Brain microvascular endothelial cell (primary cell): ENCODE measurements around the gene ERICH6B.

Experiments
- DNase-seq: peaks from one replicate; pipeline ENCODE4 v3.0.0-alpha.2; 2020
- H3K27ac ChIP-seq: fragments of 250-450 bp; sonication (Bioruptor Pico); 2 replicates; pipeline ENCODE4 v1.5.1; 2020; ENCODE audit warnings: mild to moderate bottlenecking, moderate library complexity
- H3K27me3 ChIP-seq: fragments of 250-450 bp; sonication (Bioruptor Pico); replicated peaks from 2 replicates; pipeline ENCODE4 v1.5.1; 2020; ENCODE audit warnings: mild to moderate bottlenecking
- H3K36me3 ChIP-seq: fragments of 250-450 bp; sonication (Bioruptor Pico); replicated peaks from 2 replicates; pipeline ENCODE4 v1.5.1; 2020; ENCODE audit warnings: mild to moderate bottlenecking
- H3K4me3 ChIP-seq: 2 replicates; pipeline ENCODE4 v1.5.1; 2011; ENCODE audit warnings: low read depth, mild to moderate bottlenecking, control low read depth, low read length, moderate library complexity
- in situ Hi-C: cut with HindIII; loops from 2 replicates; pipeline ENCODE4 v1.10.0; 2017; ENCODE audit warnings: low sequenced_read_pairs, low pct_ligation_motif_present
- TF ChIP-seq, protein P1 (sequence below): IDR thresholded peaks from 2 replicates; pipeline ENCODE4 v1.5.1; 2011; ENCODE audit warnings: low read depth, mild to moderate bottlenecking, moderate library complexity, low read length, control low read depth, inconsistent platforms; ENCODE audit errors: missing control alignments

ERICH6B gene

GRCh38 chr13:45538382-45538781 lies 77.2 kb downstream of the ERICH6B start:
- H3K27me3 ChIP-seq = no peaks in the 10 kb centered on the region
- TF ChIP-seq, protein P1, sequence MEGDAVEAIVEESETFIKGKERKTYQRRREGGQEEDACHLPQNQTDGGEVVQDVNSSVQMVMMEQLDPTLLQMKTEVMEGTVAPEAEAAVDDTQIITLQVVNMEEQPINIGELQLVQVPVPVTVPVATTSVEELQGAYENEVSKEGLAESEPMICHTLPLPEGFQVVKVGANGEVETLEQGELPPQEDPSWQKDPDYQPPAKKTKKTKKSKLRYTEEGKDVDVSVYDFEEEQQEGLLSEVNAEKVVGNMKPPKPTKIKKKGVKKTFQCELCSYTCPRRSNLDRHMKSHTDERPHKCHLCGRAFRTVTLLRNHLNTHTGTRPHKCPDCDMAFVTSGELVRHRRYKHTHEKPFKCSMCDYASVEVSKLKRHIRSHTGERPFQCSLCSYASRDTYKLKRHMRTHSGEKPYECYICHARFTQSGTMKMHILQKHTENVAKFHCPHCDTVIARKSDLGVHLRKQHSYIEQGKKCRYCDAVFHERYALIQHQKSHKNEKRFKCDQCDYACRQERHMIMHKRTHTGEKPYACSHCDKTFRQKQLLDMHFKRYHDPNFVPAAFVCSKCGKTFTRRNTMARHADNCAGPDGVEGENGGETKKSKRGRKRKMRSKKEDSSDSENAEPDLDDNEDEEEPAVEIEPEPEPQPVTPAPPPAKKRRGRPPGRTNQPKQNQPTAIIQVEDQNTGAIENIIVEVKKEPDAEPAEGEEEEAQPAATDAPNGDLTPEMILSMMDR = no peak
- H3K4me3 ChIP-seq = no peak overlapping the region
- H3K36me3 ChIP-seq = peaks cover 23% of the 10 kb centered on the region
- in situ Hi-C loops = no loop called here
- DNase-seq = no peak
- H3K27ac ChIP-seq = no peak overlapping the region

DNA sequence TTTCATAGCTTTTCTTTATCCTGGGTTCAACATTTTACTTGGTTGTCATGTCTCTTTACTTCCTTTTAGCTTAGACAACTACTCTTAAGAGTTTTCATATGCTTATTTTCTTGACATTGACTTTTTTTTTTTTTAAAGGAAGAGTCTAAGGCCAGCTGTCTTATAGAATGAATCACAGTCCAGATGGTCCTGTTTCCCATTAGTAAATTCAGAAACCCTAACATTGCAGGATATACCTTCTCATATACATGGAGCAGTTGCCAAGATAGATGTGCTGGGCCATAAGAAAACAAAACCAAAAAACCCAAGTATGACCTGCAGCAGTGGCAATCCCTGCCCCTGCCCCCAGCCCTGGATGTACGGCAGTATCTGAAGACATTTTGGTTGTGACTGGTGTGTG lies 78.0 kb downstream of the ERICH6B start:
- Histone ChIP-seq H3K4me3 (no peak overlapping the region), H3K27me3 (no peaks in the 10 kb centered on the region), H3K27ac (no peak overlapping the region), H3K36me3 (peaks cover 26% of the 10 kb centered on the region)
- in situ Hi-C loops = no loop called here
- TF ChIP-seq, protein P1 = no peak
- DNase-seq = no peak

DNA sequence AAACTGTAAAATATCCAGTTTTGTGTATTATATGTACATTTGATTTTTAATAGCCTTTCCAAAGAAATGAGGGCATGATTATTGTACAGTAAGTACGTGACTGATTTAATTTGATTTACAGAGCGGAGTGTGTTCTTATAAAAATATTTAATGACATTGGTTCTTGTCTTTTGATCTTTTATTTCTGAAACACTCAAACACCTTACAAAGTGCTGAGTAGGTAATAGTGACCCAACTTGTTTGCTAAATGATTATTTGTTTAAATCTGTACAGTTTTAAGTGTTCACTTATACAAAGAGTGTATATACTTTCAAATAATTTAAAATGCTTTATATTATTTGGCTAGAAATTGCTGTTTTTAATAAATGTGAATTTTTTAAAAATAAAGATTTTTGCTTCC lies 79.3 kb downstream of the ERICH6B start:
- Histone ChIP-seq H3K36me3 (peaks cover 33% of the 10 kb centered on the region), H3K27ac (no peak overlapping the region), H3K4me3 (no peak overlapping the region), H3K27me3 (no peaks in the 10 kb centered on the region)
- in situ Hi-C loops = no loop called here
- TF ChIP-seq, protein P1 = no peak
- no peak for DNase-seq

DNA sequence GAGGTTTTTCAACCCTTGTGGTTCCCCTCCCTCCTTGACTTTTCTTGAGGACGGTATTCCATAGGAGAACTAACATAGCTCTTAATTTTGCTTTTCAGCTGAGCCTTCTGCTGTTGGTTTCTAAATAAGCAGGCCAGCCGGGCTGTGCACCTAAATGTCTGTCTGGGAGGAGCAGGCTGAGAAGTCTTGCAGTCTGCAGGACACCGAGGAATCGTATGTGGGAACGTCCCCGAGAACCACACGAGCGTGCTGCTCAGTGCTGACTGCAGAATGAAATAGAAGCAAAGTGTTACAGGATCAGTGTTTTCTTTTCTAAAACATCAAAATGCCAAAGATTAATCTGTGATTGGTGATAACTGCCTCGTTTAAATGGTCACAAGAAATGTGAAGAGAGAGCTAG lies 80.9 kb downstream of the ERICH6B start:
- no peak for DNase-seq
- in situ Hi-C loops = no loop called here
- Histone ChIP-seq H3K36me3 (peaks cover 45% of the 10 kb centered on the region), H3K27me3 (no peaks in the 10 kb centered on the region), H3K27ac (no peak overlapping the region), H3K4me3 (no peak overlapping the region)
- TF ChIP-seq, protein P1 = no peak

- no peaks in the 10 kb centered on the region for H3K27me3 ChIP-seq
- TF ChIP-seq, protein P1 = no peak
- no peak for DNase-seq
- no peak overlapping the region for H3K4me3 ChIP-seq
- in situ Hi-C loops = no loop called here
- peaks cover 53% of the 10 kb centered on the region for H3K36me3 ChIP-seq
- H3K27ac ChIP-seq = no peak overlapping the region
Measured at GRCh38 chr13:45529758-45530157, 85.8 kb downstream of the ERICH6B start.

GRCh38 chr13:45527699-45528462 lies 87.7 kb downstream of the ERICH6B start:
- Histone ChIP-seq H3K27ac (no peak overlapping the region), H3K36me3 (peaks cover 42% of the 10 kb centered on the region), H3K4me3 (no peak overlapping the region), H3K27me3 (no peaks in the 10 kb centered on the region)
- no peak for DNase-seq
- in situ Hi-C loops = no loop called here
- TF ChIP-seq, protein P1 = no peak
